Aorta (tissue), 5 donors: ENCODE data around the gene PKDREJ. TPM values are rescaled to one million over a fixed set of nuclear protein-coding genes. Genes with fewer than 3 reads are reported as not detected.
"Not testable (repeated sequence)": the region's sequence is repeated elsewhere in the genome, so short reads cannot be mapped to it uniquely, and the experiment has no call there.

ENCODE experiments used
- ATAC-seq: fragments of 200-7000 bp; cut with Tn5 transposase; one replicate; pipeline ENCODE4 v1.9.1; 2022; ENCODE audit warnings: moderate library complexity; ENCODE audit not compliant: low FRiP score
- DNase-seq, 2 donors: peaks; one replicate each; pipeline ENCODE4 v3.0.0-alpha.2; 2020
- H3K27ac ChIP-seq, 2 donors: one replicate each; pipeline ENCODE4 v1.5.1; 2013; ENCODE audit warnings: low read length in 2 of 2, mild to moderate bottlenecking in 2 of 2, moderate library complexity in 2 of 2, control low read depth in 1 of 2, inconsistent platforms in 1 of 2, low read depth in 1 of 2
- H3K27me3 ChIP-seq, 2 donors: one replicate each; pipeline ENCODE4 v1.6.1; 2013; ENCODE audit warnings: control low read depth in 1 of 2, low read length in 1 of 2, mild to moderate bottlenecking in 1 of 2, moderate library complexity in 1 of 2; ENCODE audit not compliant: insufficient read depth in 2 of 2, control insufficient read depth in 1 of 2
- H3K36me3 ChIP-seq, 2 donors: one replicate each; pipeline ENCODE4 v1.6.1; 2013; ENCODE audit warnings: control low read depth in 1 of 2, low read length in 1 of 2, mild to moderate bottlenecking in 1 of 2; ENCODE audit not compliant: insufficient read depth in 2 of 2, control insufficient read depth in 1 of 2
- H3K4me1 ChIP-seq, 2 donors: one replicate each; pipeline ENCODE4 v1.6.1; 2013; ENCODE audit warnings: low read length in 2 of 2, control low read depth in 1 of 2, mild to moderate bottlenecking in 1 of 2, moderate library complexity in 1 of 2; ENCODE audit not compliant: insufficient read depth in 2 of 2, control insufficient read depth in 1 of 2
- H3K4me3 ChIP-seq, 2 donors: one replicate each; pipeline ENCODE4 v1.5.1; 2013; ENCODE audit warnings: low read length in 2 of 2, control low read depth in 1 of 2, mild to moderate bottlenecking in 1 of 2
- H3K9me3 ChIP-seq: one replicate; pipeline ENCODE4 v1.6.1; 2013; ENCODE audit warnings: mild to moderate bottlenecking, low read length; ENCODE audit not compliant: control insufficient read depth
- whole genome bisulfite sequencing, 2 donors: extraction: QIAGEN DNeasy Blood & Tissue Kit; methylation state at CpG; one replicate each; pipeline ENCODE4 v1.1.7; 2013; 5-methylcytosine and 5-hydroxymethylcytosine counted together
- intact Hi-C, 2 donors: fragments of 100-400 bp; cut with DNase I; formaldehyde crosslinking; loops; one replicate each; pipeline versions ENCODE4 v1.14.2 to v1.15.0; 2022
- polyA plus RNA-seq, 2 donors: library from polyadenylated mRNA; stranded (reverse); fragments of 200-250 nt; gene quantifications; one replicate each; pipeline ENCODE4 v1.2.3, GENCODE V29; 2013
- total RNA-seq, 2 donors: library from RNA; stranded (reverse); fragmentation: NEBNext Ultra II Directional; extraction: Animal tissue kit (Norgen Biotek cat#: 25700); gene quantifications; one replicate each; pipeline ENCODE4 v1.2.1, GENCODE V29; 2021
- donor health status: healthy with polysubstance abuse.
- donor health status: Bipolar disorder and iron deficiency.
- donor health status: DM: no; HTN: no; CAD: no.
- donor health status: DM: no; HTN: no; CAD: no.
- donor health status: DM: yes; HTN: yes; CAD: no.

The PKDREJ gene
- total and polyA plus RNA-seq, 4 donors = 0.05 to 0.15 TPM; not detected in 2

DNA sequence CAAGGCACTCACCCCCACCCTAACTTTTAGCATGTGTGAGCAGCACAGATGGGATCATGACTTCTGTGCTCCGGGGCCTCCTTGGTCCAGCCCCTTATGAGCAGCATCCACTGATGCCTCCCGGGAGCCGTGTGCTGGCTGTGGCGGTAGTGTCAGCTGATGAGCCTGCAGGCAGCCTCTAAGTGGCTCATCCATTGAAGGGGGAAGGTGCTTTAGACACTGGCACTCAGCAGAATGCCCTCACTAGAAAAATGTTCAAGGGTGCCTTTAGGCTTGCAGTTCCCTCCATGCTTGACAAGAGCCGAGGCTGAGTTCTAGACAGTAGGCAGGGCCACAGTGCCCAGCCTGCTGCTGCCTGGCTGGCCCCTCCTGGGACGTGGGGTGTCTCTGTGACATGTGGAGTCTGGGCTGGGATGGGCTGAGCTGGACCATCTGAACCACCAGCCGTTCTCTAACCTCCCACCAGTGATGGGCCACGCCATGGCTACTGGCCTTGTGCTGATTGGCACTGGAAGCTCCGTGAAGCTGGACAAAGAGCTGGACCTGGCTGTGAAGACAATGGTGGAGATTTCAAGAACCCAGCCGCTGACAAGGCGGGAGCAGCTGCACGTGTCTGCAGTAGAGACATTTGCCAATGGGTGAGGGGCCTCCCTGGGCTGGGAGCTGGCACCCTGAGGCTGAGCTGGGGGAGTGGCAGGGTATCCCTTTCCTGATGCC lies 10.4 kb upstream of the PKDREJ start:
- no peaks in the 10 kb centered on the region for H3K4me1 ChIP-seq
- H3K36me3 ChIP-seq = peaks cover 0 to 9% of the 10 kb centered on the region in 2 donors
- intact Hi-C loops = no loop called here
- no peak overlapping the region for H3K27ac ChIP-seq
- no peak overlapping the region for H3K4me3 ChIP-seq
- WGBS, 2 donors = 90 to 92% methylated on average over 12 of the region's 12 CpGs
- no peaks in the 10 kb centered on the region for H3K27me3 ChIP-seq
- DNase-seq = peak in 1 of 2 donors; percentile 57
- no peak for ATAC-seq
- H3K9me3 ChIP-seq = no peaks in the 10 kb centered on the region

DNA sequence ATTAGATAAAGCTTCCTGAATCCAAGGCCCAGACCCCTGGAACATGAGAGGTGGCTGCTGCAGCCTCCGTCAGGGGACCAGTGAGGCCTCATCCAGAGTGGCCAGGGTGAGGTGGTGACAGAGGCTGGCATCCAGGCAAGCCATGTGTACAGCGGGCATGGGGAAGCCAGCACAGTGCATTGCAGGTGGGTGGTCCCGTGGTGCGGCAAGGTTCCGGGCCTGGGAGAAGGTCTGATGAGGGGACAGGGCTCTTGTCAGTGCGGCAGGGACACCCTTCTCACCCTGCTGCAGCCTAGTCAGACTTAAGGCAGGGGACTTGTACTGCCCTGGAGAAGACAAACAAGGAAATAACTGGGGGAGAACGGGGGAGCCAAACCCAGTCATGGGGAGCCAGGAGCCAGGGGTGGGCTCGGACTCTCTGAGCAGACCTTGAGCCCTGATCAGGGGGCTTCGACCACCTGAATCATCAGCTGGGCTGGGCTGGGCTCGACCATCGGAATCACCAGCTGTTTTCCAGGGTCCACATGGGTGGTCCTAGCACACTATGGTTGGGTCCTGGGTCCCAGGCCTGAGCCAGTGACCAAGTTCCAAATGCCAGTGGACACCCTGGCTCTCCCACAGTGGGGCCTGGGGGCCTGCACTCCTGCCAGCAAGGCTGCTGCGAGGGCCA lies 9.8 kb upstream of the PKDREJ start:
- intact Hi-C loops = no loop called here
- DNase-seq (peak in 1 of 2 donors; percentile 58), ATAC-seq (no peak)
- Histone ChIP-seq H3K4me1 (no peaks in the 10 kb centered on the region), H3K27me3 (no peaks in the 10 kb centered on the region), H3K27ac (no peak overlapping the region), H3K9me3 (no peaks in the 10 kb centered on the region), H3K36me3 (peaks cover 0 to 5% of the 10 kb centered on the region in 2 donors), H3K4me3 (no peak overlapping the region)
- WGBS, 2 donors = 95% methylated on average over 12 of the region's 12 CpGs

GRCh38 chr22:46272196-46272595 lies 9.1 kb upstream of the PKDREJ start:
- no peaks in the 10 kb centered on the region for H3K27me3 ChIP-seq
- peak in 1 of 2 donors; percentile 51 for DNase-seq
- intact Hi-C loops = no loop called here
- WGBS, 2 donors = 92 to 95% methylated on average over 8 of the region's 8 CpGs
- no peaks in the 10 kb centered on the region for H3K4me1 ChIP-seq
- no peak for ATAC-seq
- H3K27ac ChIP-seq = no peak overlapping the region
- no peak overlapping the region for H3K4me3 ChIP-seq
- H3K9me3 ChIP-seq = no peaks in the 10 kb centered on the region
- peaks cover 0 to 5% of the 10 kb centered on the region in 2 donors for H3K36me3 ChIP-seq

GRCh38 chr22:46269564-46269963 lies 6.4 kb upstream of the PKDREJ start:
- H3K9me3 ChIP-seq = no peaks in the 10 kb centered on the region
- no peak overlapping the region for H3K4me3 ChIP-seq
- 72% methylated on average over 11 of the region's 11 CpGs for WGBS, 2 donors
- H3K36me3 ChIP-seq = peaks cover 0 to 2% of the 10 kb centered on the region in 2 donors
- H3K4me1 ChIP-seq = no peaks in the 10 kb centered on the region
- DNase-seq = peak in 1 of 2 donors; percentile 42
- intact Hi-C loops = loop anchor here in 1 of 2 donors (5.0 kb wide), 1 partner anchor 117 kb away; the partner anchor contains the start of gene PPARA
- ATAC-seq = no peak
- no peaks in the 10 kb centered on the region for H3K27me3 ChIP-seq
- no peak overlapping the region for H3K27ac ChIP-seq

GRCh38 chr22:46267431-46268279 lies 4.5 kb upstream of the PKDREJ start, which contains the start of gene TTC38:
TTC38 (plus strand) TSS chr22:46268008; CDS start chr22:46268040, 32 bp downstream.
- Histone ChIP-seq H3K9me3 (no peaks in the 10 kb centered on the region), H3K27ac (peak within 1 kb of the TSS; percentile 64 to 72), H3K27me3 (no peaks in the 10 kb centered on the region), H3K36me3 (no peaks in the 10 kb centered on the region), H3K4me1 (no peaks in the 10 kb centered on the region), H3K4me3 (peak within 1 kb of the TSS; percentile 79 to 84)
- ATAC-seq (peak; percentile 97), DNase-seq (peak; percentile 96 to 97)
- 0 to 1% methylated on average over 67 to 74 of the region's 74 CpGs for WGBS, 2 donors
- intact Hi-C loops = loop anchor here in 1 of 2 donors (5.0 kb wide), 1 partner anchor 115 kb away; the partner anchor contains the start of gene PPARA

DNA sequence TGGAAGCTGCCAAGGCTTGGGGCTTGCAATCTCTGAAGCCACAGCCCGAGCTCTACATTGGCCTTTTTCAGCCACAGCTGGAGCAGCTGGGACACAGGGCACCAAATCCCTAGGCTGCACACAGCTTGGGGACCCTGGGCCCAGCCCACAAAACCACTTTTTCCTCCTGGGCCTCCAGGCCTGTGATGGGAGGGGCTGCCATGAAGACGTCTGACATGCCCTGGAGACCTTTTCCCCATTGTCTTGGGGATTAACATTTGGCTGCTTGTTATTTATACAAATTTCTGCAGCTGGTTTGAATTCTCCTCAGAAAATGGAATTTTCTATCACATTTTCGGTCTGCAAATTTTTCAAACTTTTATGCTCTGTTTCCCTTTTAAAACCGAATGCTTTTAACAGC lies 2.5 kb upstream of the PKDREJ start:
- not testable (repeated sequence) for H3K27me3 ChIP-seq, H3K4me3 ChIP-seq, H3K9me3 ChIP-seq, H3K4me1 ChIP-seq, H3K27ac ChIP-seq, H3K36me3 ChIP-seq, ATAC-seq
- DNase-seq = peak in 1 of 2 donors; percentile 39
- 94 to 96% methylated on average over 4 of the region's 4 CpGs for WGBS, 2 donors
- intact Hi-C loops = loop anchor here in 1 of 2 donors (5.0 kb wide), 1 partner anchor 113 kb away; the partner anchor contains the start of gene PPARA

- H3K9me3 ChIP-seq, intact Hi-C loops, H3K4me3 ChIP-seq, H3K27me3 ChIP-seq, ATAC-seq, H3K27ac ChIP-seq, H3K36me3 ChIP-seq, H3K4me1 ChIP-seq: not testable (repeated sequence)
- peak in 1 of 2 donors; percentile 16 for DNase-seq
- WGBS, 2 donors = 95 to 96% methylated on average over 4 to 6 of the region's 6 CpGs
Observed at GRCh38 chr22:46264520-46264919, 1.4 kb upstream of the PKDREJ start.

- DNase-seq (peak; percentile 88 to 90), ATAC-seq (peak; percentile 71)
- intact Hi-C loops = no loop called here
Observed at GRCh38 chr22:46262449-46263215, 511 bp downstream of the PKDREJ start.

More at GRCh38 chr22:46262449-46263215, 511 bp downstream of the PKDREJ start:
- Histone ChIP-seq H3K27me3 (no peaks in the 10 kb centered on the region), H3K4me3 (peak overlapping the region; percentile 11 to 37), H3K4me1 (no peaks in the 10 kb centered on the region), H3K27ac (no peak overlapping the region), H3K9me3 (no peaks in the 10 kb centered on the region), H3K36me3 (no peaks in the 10 kb centered on the region)
- WGBS, 2 donors = 9 to 10% methylated on average over 62 to 109 of the region's 109 CpGs
